SKM-1 treated with dmso at 0.1 percent for 144 hours (cell line): ENCODE results near the gene C5AR2.
"Not testable (repeated sequence)": the region's sequence is repeated elsewhere in the genome, so short reads cannot be mapped to it uniquely, and the experiment has no call there.

Source experiments
- DNase-seq: peaks from one replicate; lab custom pipeline; 2025; ENCODE audit not compliant: unreplicated experiment; lab: John Stamatoyannopoulos, UW

C5AR2 gene

GRCh38 chr19:47358936-47359335 is 27.0 kb downstream of the C5AR2 start:
- DNase-seq, result no peak

DNA sequence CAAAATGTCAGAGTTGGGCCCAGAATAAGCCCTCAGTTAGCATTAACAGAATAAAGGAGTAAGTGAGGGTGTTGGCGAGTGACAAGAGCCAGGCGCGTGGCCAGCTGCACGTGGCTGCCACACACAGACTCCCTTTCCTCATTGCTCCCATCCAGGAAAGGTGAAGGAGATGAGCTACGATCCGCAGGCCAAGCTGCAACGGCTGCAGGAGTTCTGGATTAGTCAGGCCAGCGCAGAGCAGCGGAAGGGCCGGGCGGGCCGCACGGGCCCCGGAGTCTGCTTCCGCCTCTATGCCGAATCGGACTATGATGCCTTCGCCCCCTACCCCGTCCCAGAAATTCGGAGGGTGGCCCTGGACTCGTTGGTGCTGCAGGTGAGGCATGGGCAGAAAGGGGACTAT is 30.3 kb downstream of the C5AR2 start:
- no peak for DNase-seq

- DNase-seq, result no peak
Measured at GRCh38 chr19:47363758-47364531, 32.0 kb downstream of the C5AR2 start.

DNA sequence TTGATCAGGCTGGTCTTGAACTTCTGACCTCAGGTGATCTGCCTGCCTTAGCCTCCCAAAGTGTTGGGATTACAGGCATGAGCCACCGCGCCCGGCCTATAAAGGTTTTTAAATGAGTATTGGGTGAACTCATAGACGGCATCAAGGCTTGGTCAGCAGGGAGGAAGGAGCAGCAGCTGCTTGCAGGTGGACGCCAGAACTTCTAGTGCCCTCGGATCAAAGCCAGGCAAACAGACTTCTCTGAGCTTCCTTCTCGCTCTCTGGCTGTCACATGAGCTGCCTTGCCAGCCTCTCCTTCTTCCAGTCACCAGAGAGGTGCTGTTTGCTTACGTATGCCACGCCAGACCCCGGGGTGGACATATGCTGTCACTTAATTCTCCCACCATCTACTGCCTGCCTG is 33.5 kb downstream of the C5AR2 start:
- not testable (repeated sequence) for DNase-seq

GRCh38 chr19:47370045-47370611 is 38.2 kb downstream of the C5AR2 start:
- peak; percentile 44 for DNase-seq

GRCh38 chr19:47371261-47371660 is 39.3 kb downstream of the C5AR2 start:
- no peak for DNase-seq

DNA sequence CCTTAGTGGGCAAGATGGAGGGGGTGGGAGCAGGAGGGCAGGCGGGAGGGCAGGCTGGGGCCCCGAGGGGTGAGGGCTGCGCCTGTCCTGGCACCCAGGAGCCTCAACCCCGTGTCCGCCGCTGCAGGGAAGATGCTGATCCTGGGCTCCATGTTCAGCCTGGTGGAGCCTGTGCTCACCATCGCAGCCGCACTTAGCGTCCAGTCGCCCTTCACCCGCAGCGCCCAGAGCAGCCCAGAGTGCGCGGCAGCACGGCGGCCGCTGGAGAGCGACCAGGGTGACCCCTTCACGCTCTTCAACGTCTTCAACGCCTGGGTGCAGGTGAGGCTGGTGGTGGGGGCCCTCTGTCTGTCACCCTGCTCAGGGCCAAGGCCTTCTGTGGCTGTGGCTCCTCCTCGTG is 40.6 kb downstream of the C5AR2 start:
- no peak for DNase-seq

GRCh38 chr19:47373246-47374240 is 41.6 kb downstream of the C5AR2 start:
- no peak for DNase-seq

GRCh38 chr19:47374876-47375693 is 43.1 kb downstream of the C5AR2 start:
- no peak for DNase-seq

DNA sequence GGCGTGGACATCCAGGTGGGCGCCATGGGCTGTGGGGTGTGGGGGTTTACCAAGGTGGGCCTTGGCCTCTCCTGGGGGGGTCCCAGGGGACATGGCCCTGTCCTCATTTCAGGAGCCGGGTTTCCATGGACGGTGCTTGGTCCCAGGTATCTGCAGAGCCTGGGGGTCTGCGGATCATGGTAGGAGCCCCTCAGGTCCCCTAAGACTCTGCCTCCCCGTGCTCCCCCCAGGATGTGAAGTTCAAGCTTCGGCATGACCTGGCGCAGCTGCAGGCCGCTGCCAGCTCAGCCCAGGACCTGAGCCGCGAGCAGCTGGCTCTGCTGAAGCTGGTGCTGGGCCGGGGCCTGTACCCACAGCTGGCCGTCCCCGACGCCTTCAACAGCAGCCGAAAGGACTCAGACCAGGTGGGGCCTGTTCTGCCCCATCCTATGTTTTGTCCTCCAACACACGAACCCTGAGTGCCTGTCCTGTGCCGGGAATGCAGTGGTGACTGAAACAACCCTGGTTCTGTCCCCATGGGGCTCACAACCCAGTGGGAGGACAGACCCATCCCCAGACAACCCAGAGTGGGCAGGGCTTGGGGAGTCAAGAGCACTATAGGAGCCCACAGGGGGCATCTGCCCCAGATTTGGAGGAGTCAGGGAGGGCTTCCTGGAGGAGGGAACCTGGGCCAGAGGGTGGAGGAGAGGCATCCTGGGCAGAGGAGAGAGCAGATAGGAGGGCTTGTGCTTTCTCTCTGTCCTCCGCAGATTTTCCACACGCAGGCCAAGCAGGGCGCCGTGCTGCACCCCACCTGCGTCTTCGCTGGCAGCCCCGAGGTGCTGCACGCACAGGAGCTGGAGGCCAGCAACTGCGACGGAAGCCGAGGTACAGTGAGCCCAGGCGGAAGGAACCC is 44.0 kb downstream of the C5AR2 start:
- no peak for DNase-seq

- no peak for DNase-seq
Measured at GRCh38 chr19:47376589-47377144, 44.7 kb downstream of the C5AR2 start.

DNA sequence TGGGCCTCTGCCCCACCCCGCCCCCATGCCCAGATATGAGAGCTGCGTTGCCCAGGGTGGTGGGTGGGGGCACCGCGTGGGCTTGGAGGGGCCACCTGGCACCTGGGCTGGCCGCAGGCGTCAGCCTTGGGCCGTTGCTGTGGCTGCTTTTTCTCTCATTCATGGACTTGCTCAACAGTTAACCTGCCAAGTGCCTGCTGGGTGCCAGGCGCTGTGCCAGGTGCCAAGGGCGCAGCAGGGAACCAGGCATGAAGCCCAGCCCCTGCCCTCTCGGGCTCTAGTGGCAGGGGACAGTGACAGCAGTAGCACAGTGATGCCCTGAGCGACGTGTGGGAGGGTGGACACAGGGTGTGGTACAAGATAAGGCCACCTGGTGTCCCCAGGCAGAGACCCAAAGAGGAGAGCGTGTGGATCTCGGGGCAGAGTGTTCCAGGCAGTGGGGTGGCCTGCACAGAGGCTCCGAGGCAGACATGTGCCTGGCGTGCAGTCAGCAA is 45.3 kb downstream of the C5AR2 start:
- DNase-seq, result no peak

- DNase-seq, result no peak
Measured at GRCh38 chr19:47377801-47378200, 45.8 kb downstream of the C5AR2 start.

DNA sequence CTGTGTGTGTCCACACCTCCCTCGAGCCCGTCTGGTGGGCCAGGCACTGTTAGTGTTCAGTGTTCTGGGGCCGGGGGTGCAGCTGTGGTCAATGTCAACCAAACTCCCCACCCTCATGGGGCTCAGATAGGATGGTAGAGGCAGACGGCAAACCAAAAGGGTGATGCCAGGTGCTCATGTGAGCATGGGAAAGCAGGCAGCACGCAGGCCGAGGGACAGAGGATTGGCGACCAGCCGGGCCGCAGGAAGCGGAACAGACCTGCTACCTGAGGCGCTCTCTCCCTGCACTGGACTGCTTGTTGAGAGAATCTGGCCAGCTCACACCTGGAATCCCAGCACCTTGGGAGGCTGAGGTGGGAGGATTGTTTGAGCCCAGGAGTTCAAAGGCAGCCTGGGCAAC is 46.3 kb downstream of the C5AR2 start:
- no peak for DNase-seq

- no peak for DNase-seq
Measured at GRCh38 chr19:47379381-47379938, 47.5 kb downstream of the C5AR2 start.

- no peak for DNase-seq
Measured at GRCh38 chr19:47380559-47380958, 48.6 kb downstream of the C5AR2 start.

DNA sequence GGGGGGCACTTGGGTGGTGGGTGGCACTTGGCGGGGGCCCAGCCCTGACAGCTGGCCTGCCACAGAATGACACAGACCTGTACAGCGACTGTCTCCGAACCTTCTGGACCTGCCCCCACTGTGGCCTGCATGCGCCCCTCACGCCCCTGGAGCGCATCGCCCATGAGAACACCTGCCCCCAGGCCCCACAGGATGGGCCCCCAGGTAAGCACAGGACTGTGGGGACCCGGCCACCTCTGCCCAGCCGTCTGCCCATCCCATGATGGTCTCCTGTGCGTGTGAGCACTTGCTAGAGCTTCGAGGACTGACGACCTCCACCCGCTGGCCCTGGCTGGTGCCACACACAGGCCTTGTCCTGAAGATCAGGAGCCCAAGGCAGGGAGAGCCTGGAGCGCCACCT is 49.1 kb downstream of the C5AR2 start:
- DNase-seq, result no peak

DNA sequence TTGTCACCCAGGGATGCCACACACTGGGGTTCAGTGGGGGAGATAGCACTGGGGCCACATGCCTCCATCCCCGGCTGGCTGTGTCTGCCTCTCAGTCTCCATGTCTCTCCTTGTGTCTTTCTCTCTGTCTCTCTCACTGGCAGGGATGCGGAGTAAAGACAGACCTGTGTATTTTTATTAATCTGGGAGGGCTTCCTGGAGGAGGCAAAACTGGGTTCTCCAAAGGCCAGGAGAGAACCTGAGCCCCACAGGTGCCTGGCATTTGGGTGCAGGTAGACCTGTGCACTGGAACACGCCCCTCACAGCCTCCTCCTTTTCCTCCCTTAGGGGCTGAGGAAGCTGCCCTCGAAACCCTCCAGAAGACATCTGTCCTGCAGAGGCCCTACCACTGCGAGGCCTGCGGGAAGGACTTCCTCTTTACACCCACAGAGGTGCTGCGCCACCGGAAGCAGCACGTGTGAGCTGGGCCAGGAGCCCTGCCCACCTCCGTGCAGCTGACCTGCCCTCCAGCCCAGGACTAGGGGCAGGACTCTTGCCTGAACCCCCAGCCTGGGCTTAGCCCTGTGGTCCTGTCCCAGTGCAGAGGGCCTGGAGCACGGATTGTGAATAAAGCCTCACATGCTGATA is 49.8 kb downstream of the C5AR2 start:
- peak; percentile 18 for DNase-seq

DNA sequence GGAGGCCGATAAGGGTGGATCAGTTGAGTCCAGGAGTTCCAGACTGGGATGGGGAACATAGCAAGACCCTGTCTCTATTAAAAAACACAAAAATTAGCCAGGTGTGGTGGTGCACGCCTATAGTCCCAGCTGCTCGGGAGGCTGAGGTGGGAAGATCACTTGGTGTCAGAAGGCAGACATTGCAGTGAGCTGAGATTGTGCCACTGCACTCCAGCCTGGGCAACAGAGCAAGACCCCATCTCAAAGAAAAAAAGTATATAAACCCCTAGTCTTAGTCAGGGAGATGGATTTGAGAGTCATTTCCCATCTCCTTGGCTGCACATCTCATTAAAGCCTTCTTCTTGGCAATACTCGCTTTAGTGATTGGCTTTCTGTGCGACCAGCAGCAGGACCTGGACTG is 51.9 kb downstream of the C5AR2 start:
- DNase-seq, result not testable (repeated sequence)
